Cardiac fibroblast (primary cell): ENCODE measurements around the gene PPFIA1.

Experiments used
- DNase-seq, 2 donors: peaks; one replicate each; pipeline versions ENCODE4 v3.0.0 to v3.0.0-alpha.2; 2010; ENCODE audit warnings: low read depth in 2 of 2
- H3K4me3 ChIP-seq, 2 donors: replicated peaks in 1 of 2; 1 replicate in 1 of 2; 2 replicates in 1 of 2; pipeline ENCODE4 v1.5.1; 2011; ENCODE audit warnings: low read depth in 2 of 2, low read length in 2 of 2, mild to moderate bottlenecking in 2 of 2, moderate library complexity in 1 of 2
- CTCF ChIP-seq: IDR thresholded peaks from one replicate; pipeline ENCODE4 v1.5.1; 2011; ENCODE audit warnings: low read depth, mild to moderate bottlenecking, low read length, inconsistent platforms

PPFIA1 gene

DNA sequence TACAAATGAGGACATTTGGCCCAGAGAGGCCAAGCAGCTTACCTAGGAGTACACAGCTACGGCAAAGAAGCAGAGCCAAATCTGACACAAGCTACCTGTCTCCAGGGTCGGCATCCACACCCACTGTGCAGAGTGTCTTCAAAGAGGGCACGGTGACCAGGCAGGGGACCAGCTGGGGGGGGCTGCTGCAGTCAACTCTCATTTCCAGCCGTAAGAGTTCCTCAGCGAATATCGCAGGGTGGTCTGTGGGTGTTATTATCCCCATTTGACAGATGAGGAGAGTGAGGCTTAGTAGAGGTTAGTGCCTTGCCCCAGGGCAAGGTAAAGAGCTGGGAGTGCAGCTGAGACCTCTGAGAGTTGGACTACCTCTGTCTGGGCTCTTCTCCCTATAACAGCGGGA, 7.1 kb upstream of the PPFIA1 start:
- no peak for TF ChIP-seq CTCF
- no peak for DNase-seq
- H3K4me3 ChIP-seq: no peak overlapping the region

DNA sequence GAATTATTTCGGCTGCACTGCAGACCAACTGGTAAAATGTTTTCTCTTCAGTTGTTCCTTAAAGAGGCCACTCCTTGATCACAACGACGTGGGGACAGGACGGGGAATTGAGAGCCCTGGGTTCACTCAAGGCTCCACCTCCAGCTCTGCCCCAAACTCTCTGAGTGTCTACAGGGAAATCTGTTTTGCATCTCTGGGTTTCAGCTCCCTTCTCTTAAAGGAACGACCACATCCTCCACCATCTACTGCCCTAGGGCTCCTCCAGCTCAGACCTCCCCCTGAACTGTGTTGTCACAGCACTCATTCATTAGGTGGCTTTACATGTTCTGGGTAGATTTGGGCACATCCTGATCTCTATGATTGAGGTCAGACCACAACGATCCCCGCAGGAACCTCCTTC, 5.1 kb upstream of the PPFIA1 start:
- H3K4me3 ChIP-seq: no peak overlapping the region
- no peak for DNase-seq
- TF ChIP-seq CTCF: no peak

- no peak overlapping the region for H3K4me3 ChIP-seq
These were observed 3.0 kb upstream of the PPFIA1 start for GRCh38 chr11:70267405-70267950.

DNA sequence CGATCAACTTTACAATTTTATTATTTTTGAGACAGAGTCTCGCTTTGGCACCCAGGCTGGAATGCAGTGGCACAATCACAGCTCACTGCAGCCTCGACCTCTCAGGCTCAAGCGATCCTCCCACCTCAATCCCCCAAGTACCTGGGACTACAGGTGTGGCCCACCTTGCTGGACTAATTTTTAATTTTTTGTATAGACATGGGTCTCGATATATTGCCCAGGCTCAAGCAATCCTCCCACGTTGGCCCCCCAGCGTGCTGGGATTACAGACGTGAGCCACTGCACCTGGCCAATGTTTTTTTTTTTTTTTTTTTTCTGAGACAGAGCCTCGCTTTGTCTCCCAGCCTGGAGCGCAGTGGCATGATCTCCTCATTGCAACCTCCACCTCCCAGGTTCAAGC, 2.0 kb upstream of the PPFIA1 start:
- DNase-seq: no peak
- no peak overlapping the region for H3K4me3 ChIP-seq
- no peak for TF ChIP-seq CTCF

More at GRCh38 chr11:70267405-70267950, 3.0 kb upstream of the PPFIA1 start:
- peak in 1 of 2 donors; percentile 13 for DNase-seq
- TF ChIP-seq CTCF: no peak

- DNase-seq: peak; percentile 56 to 73
- no peak for TF ChIP-seq CTCF
- H3K4me3 ChIP-seq: peak overlapping the region; percentile 84 to 85
These were observed 573 bp downstream of the PPFIA1 start for GRCh38 chr11:70270877-70271648.

- no peak for TF ChIP-seq CTCF
- no peak for DNase-seq
- H3K4me3 ChIP-seq: peak overlapping the region; percentile 84 to 85
These were observed 1.1 kb downstream of the PPFIA1 start for GRCh38 chr11:70271649-70271953.
